NCI-H748 (cell line): ENCODE measurements around the gene TMEM25.
"Not testable (repeated sequence)": the region's sequence is repeated elsewhere in the genome, so short reads cannot be mapped to it uniquely, and the experiment has no call there.

ENCODE experiments used
- DNase-seq: peaks from one replicate; lab custom pipeline; 2025; ENCODE audit not compliant: unreplicated experiment; lab: John Stamatoyannopoulos, UW

Gene TMEM25

GRCh38 chr11:118530683-118531596, at the start of gene TMEM25:
TSS of gene TMEM25 (plus strand) at chr11:118531192. CDS start at chr11:118531802, 610 bp downstream.
- DNase-seq = peak; percentile 79

DNA sequence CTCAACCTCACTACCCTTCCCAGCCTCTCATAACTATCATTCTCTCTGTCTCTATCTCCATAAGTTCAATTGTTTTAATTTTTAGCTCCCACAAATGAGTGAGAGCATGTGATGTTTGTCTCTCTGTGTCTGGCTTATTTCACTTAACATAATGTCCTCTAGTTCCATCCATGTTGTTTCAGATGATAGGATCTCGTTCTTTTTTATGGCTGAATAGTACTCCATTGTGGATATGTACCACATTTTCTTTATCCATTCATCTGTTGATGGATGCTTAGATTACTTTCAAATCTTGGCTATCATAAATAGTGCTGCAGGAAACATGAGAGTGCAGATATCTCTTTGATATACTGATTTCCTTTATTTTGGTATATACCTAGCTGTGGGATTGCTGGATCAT, 49.8 kb upstream of the TMEM25 start:
- not testable (repeated sequence) for DNase-seq

DNA sequence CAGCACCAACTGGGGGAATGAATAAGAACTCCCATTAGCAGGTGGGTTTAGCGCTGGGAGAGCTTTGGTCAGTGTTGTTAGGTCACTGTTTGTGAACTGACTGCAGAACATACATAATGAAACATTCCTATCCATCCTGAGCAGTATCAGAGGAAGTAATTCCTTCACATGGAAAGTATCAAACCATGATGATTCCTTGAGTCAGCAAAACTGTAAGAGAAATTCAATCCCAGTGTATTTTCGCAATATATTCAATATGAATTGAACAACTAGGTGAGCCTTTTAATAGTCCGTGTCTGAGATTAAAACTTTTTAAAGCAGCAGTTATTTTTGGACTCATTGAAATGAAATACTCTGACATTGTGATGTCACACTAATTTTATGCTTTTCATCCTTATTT, 46.6 kb upstream of the TMEM25 start:
- no peak for DNase-seq

DNA sequence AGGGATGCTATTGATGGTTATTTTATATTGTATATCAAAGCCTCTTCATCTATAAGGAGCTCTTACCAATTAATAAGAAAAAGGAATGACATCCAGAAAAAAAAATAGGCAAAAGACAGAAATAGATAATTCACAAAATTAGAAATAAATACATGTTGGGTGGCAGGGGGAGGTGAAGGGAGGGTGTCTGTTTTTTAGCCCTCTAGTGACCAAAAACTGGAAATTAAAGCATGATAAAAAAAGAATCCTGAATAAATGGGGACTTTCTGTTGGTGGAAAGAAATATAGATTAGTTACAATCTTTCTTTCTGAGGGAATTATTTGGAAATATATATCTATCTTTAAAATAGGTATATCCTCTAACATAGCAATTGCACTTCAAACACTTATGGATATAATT, 45.7 kb upstream of the TMEM25 start:
- DNase-seq = no peak

- peak; percentile 45 for DNase-seq
These were observed 42.4 kb upstream of the TMEM25 start for GRCh38 chr11:118488480-118489109.

DNA sequence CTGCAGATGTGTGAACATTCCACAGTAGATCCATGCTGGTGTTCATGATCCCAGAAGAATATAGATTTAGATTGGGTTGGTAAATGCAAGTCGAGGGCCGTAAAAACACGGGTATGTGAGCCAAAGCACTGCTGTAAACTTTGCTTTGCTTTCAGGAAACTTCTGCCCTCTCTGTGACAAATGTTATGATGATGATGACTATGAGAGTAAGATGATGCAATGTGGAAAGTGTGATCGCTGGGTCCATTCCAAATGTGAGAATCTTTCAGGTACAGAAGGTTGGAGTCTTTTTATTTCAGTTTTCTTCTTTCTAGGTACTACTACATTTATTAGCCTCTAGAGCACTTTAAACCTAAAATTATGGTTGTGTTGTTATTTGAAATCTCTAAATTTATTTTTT, 40.0 kb upstream of the TMEM25 start:
- DNase-seq = no peak

- no peak for DNase-seq
These were observed 33.2 kb upstream of the TMEM25 start for GRCh38 chr11:118497831-118498230.

- no peak for DNase-seq
These were observed 27.8 kb upstream of the TMEM25 start for GRCh38 chr11:118503216-118503615.

- DNase-seq = no peak
These were observed 19.4 kb upstream of the TMEM25 start for GRCh38 chr11:118511601-118512000.

DNA sequence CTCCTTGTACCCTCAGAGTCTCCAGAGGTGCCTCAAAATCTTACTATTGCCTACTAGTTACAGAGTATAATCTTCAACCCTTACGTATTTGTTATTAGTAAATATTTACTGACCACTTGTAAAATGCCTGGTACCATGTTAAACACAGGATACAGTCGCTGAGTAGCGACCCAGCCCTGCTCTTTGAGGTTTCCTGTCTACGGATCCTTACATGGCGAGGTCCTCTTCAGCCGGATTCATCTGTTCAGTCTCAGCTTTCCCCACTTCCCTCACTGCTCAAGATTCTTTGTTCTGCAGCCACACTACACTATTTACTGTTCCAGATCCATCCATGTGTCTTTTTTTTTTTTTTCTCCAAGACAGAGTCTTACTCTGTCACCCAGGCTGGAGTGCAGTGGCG, 16.9 kb upstream of the TMEM25 start:
- no peak for DNase-seq

- no peak for DNase-seq
These were observed 11.4 kb upstream of the TMEM25 start for GRCh38 chr11:118519549-118519948.

GRCh38 chr11:118521892-118522311, 9.1 kb upstream of the TMEM25 start:
- no peak for DNase-seq

DNA sequence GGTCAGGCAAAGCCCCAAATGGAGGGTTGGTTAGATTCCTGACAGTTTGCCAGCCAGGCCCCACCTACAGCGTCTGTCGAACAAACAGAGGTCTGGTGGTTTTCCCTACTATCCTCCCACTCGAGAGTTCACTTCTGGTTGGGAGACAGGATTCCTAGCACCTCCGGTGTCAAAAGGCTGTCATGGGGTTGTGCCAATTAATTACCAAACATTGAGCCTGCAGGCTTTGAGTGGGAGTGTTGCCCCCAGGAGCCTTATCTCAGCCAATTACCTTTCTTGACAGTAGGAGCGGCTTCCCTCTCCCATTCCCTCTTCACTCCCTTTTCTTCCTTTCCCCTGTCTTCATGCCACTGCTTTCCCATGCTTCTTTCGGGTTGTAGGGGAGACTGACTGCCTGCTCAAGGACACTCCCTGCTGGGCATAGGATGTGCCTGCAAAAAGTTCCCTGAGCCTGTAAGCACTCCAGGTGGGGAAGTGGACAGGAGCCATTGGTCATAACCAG, 8.4 kb upstream of the TMEM25 start:
- no peak for DNase-seq

GRCh38 chr11:118524356-118524755, 6.6 kb upstream of the TMEM25 start:
- no peak for DNase-seq

DNA sequence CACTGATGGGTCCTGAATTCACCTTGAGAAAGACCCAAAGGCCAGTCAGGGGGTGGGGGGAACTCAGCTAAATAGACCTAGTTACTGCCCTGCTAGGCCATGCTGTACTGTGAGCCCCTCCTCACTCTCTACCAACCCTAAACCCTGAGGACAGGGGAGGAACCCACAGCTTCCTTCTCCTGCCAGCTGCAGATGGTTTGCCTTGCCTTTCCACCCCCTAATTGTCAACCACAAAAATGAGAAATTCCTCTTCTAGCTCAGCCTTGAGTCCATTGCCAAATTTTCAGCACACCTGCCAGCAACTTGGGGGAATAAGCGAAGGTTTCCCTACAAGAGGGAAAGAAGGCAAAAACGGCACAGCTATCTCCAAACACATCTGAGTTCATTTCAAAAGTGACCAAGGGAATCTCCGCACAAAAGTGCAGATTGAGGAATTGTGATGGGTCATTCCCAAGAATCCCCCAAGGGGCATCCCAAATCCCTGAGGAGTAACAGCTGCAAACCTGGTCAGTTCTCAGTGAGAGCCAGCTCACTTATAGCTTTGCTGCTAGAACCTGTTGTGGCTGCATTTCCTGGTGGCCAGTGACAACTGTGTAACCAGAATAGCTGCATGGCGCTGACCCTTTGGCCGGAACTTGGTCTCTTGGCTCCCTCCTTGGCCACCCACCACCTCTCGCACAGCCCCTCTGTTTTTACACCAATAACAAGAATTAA, 6.1 kb upstream of the TMEM25 start:
- DNase-seq = no peak

GRCh38 chr11:118526688-118527087, 4.3 kb upstream of the TMEM25 start:
- no peak for DNase-seq

DNA sequence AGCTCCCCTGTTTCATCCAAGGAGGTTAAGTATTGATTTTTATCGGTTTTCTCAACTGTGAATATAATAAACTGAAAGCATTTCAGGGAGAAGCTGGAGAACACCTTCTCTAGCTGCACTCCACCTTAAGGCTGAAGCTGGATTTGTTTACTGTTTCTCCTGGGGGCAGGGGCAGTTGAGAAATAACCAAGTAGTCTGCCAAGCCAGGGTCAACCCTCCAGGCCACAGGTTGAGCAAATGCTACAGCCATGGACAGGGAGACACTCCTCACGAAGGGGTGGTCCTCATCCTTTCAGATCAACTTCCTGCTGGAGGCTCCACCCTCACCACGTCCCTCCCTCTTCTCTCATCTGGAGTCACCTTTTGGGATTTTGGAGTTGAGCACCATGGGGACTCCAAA, 3.9 kb upstream of the TMEM25 start, which contains the start of gene TTC36:
Gene TTC36 (plus strand): TSS at position 366 of the 400 bp plus-strand sequence. CDS start 21 bp downstream, at position 387.
- DNase-seq = no peak

DNA sequence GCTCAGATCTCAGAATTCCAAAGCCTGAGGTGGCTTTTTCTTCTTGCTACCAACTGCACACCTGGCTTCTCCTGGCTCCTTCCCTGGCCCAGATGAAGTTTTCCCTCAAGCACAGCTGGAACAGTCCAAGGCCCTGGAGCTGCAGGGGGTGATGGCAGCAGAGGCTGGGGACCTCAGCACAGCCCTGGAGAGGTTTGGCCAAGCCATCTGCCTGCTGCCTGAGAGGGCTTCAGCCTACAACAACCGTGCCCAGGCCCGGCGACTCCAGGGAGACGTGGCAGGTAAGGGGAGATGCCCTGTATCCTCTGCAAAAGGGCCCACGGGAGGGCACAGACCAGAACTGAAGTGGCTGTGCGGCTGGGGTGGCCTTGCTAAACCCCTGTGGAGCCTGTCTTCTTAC, 2.5 kb upstream of the TMEM25 start:
- no peak for DNase-seq

DNA sequence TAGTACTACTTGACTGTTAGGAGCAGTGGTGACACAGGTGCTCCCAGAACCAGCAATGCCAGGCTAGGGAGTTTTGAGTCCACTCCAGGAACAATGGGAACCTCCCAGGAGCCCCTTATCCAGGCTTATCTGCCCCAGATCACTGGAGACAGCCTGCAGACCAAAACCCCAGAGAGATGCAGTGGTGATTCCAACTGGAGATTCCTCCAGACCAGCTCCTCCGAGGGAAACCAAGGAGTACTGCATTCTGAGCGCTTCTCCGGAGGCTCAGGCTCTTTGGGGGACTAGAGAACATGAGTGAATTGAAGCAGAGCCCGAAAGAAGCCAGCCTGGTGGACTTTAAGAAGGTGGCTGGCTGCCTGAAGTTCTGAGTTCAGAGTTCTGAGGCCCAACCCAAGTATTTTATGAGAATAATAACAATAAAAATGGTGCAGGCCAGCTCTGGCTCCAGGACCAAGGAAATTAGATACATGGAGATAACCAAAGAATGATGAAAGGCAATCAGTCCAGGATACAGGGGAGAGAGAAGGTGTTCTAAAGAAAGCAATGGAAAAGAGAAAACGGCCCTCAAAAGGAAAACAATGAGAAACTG, 1.3 kb upstream of the TMEM25 start:
- peak; percentile 7 for DNase-seq

DNA sequence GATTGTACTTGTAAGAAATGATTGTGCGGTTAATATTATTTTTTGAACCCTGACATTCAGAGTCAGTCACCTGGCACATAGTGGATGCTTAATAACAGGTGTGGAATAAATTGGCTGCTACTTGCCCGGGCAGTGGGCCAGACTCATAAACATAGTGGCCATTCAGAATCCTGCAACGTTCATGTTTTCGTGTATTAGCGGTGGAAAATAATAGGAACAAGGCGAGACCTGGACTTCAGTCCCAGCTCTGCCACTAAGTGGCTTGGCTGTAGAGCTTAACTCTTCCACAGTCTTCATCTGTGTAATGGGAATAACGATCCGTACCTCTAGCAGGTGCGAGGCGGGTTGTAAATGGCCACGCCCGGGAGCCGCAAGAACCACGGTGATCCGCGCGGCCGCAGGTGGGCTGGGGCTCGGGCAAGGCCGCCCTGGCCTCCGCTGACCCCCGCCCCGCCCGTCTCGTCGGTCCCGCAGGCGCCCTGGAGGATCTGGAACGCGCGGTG, 761 bp upstream of the TMEM25 start:
- DNase-seq = peak; percentile 81

DNA sequence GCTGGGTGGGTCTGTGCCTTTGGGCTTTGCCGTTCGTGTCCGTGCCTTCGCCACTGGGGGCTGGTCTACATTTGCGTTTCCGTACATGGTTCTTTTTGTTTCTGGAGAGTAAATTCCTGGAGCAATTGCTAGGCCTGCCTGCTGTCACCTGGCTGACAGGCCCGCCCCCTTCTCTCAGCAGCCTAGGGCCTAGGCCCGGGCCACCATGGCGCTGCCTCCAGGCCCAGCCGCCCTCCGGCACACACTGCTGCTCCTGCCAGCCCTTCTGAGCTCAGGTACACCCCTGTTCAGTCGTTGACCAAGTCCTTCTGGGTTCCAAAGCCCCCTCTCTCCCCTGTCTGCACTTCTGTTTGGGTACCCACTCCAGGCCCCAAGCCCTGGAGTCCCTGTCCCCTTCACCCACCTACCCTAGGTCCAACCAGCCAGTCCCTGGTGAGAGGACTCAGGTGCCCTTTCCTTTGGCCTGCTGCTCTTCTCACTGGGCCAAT, 649 bp downstream of the TMEM25 start:
- DNase-seq = no peak
